HEK293 (cell line): Measurements from ENCODE around the gene ZNF343.

Experiments used
- CTCF ChIP-seq: fragments of 450-650 bp; formaldehyde crosslinking; IDR thresholded peaks from 2 replicates; pipeline ENCODE4 v1.5.1; 2016; ENCODE audit warnings: missing biosample characterization, missing genetic modification characterization
- REST ChIP-seq: fragments of 450-650 bp; formaldehyde crosslinking; IDR thresholded peaks from 2 replicates; pipeline ENCODE4 v1.5.1; 2016; ENCODE audit warnings: missing biosample characterization, missing genetic modification characterization
- ZNF391 ChIP-seq: fragments of 450-650 bp; formaldehyde crosslinking; IDR thresholded peaks from 2 replicates; pipeline ENCODE4 v1.5.1; 2016; ENCODE audit warnings: low read depth, missing biosample characterization, missing genetic modification characterization, borderline replicate concordance

- no peak for TF ChIP-seq CTCF (tag by site-specific recombination)
- no peak for TF ChIP-seq ZNF391 (tag by site-specific recombination)
- TF ChIP-seq REST (tag by site-specific recombination) = no peak
These were observed 43.6 kb downstream of the ZNF343 start for GRCh38 chr20:2465100-2465499.
